Stimulated activated naive CD4-positive, alpha-beta T cell (primary cell): ENCODE data around the gene SYNGAP1.

Experiments
- DNase-seq, 6 experiments: peaks; one replicate each; lab custom pipeline; 2025; lab: John Stamatoyannopoulos, UW

Gene SYNGAP1

DNA sequence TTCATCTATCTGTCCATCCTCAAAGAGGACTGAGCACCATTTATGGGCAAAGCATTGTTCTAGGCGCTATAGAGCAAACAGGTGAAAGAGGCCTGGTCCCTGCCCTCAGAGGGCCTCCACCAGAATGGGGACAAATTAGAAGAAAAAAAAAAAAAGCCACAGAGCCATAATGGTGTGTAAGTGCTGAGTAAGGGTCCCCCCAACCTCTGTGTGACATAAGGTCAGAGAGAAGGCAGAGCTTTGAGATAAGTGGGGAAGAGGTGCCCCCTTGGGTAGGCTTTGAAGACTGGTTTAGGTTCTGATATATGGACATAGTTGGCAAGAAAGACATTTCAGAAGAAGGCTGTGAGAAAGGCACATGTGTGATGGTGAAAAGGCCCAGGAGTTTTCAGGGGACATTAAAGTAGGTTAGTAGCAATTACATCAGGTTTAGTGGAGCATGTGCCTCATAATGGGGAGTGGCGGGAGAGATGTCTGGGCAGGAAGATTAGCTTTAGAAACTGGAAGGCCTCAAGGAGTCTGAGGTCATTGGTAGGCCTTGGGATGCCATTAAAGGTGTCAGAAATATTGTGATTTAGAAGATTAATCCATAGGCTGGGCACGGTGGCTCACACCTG is 19.2 kb downstream of the SYNGAP1 start:
- DNase-seq = no peak

DNA sequence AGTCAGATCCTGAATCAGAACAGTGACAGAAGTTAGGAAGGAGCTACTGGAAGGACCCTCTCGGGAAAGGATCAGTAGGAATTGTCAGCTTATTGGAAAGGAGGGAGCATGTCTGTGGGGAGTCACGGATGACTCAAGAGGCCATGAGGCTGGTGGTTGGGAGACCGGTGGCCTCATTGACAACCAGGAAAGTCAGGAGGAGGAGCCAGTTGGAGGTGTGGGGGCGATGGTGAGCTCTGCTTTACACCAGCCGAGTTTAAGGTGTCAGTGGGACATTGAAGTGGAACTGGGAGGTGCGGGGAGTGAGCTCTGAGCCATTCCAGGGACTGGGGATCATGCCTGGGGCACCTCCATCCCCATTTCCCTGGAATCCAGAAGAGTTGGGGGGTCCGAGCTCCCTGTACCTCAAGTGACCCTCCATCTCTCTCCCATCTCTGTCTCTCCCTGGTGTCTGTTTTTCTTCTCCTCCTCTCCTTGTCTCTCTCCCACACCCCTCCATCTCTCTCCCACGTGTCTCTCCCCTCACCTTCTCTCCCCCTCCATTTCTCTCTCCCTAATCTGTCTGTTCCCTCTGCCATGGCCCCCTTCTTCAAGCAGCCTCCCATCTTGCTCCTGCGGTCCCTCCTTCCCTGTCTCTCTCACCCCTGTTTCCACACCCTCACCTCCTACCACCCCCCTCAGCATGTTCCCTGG is 20.2 kb downstream of the SYNGAP1 start:
- no peak for DNase-seq

DNA sequence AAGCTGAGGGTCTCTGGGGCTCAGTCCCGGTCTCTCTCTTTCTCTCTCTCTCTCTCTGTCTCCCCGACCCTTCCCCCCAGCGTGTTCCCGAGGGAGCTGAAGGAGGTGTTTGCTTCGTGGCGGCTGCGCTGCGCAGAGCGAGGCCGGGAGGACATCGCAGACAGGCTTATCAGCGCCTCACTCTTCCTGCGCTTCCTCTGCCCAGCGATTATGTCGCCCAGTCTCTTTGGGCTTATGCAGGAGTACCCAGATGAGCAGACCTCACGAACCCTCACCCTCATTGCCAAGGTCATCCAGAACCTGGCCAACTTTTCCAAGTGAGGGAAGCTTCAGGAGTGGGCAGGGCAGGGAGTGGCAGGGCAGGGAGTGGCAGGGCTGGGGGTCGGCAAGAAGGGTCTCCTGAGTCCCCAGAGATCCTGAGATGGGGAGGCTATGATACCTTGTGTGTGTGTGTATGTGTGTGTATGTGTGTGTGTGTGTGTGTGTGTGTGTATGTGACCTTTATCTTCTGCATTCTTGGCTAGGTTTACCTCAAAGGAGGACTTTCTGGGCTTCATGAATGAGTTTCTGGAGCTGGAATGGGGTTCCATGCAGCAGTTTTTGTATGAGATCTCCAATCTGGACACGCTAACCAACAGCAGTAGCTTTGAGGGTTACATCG is 20.9 kb downstream of the SYNGAP1 start:
- no peak for DNase-seq

DNA sequence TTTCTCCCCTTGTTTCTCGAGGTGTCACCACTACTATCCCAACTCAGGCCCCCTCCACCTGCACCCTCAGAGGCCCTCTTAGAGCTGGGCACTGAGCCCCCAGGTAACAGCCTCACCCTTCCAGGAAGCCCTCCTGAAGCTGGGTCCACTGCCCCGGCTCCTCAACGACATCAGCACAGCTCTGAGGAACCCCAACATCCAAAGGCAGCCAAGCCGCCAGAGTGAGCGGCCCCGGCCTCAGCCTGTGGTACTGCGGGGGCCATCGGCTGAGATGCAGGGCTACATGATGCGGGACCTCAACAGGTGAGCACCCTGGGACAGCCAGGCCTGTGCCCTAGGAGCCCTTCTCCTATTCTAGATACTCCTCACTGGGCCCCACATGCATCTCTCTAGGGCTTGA is 21.6 kb downstream of the SYNGAP1 start:
- DNase-seq = no peak

DNA sequence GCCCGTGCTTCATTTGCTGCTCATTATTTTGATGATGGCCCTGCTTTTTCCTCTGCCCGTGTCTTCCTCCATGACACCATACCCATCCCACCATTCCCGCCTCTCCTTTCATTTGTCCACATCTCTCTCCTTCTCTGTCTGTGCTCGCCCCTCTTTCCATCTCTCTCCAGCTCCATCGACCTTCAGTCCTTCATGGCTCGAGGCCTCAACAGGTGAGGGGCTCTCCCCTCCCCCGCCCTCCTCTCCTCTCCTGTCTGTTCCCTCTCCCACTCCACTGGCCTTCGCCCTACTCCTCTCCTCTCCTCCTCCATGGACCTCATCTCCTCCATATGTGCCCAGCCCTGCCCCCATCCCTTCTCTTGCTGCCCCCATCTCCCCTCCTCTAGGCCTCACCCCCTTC is 22.4 kb downstream of the SYNGAP1 start:
- no peak for DNase-seq

DNA sequence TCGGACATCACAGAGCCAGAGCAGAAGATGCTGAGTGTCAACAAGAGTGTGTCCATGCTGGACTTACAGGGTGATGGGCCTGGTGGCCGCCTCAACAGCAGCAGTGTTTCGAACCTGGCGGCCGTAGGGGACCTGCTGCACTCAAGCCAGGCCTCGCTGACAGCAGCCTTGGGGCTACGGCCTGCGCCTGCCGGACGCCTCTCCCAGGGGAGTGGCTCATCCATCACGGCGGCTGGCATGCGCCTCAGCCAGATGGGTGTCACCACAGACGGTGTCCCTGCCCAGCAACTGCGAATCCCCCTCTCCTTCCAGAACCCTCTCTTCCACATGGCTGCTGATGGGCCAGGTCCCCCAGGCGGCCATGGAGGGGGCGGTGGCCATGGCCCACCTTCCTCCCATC is 23.2 kb downstream of the SYNGAP1 start:
- no peak for DNase-seq

DNA sequence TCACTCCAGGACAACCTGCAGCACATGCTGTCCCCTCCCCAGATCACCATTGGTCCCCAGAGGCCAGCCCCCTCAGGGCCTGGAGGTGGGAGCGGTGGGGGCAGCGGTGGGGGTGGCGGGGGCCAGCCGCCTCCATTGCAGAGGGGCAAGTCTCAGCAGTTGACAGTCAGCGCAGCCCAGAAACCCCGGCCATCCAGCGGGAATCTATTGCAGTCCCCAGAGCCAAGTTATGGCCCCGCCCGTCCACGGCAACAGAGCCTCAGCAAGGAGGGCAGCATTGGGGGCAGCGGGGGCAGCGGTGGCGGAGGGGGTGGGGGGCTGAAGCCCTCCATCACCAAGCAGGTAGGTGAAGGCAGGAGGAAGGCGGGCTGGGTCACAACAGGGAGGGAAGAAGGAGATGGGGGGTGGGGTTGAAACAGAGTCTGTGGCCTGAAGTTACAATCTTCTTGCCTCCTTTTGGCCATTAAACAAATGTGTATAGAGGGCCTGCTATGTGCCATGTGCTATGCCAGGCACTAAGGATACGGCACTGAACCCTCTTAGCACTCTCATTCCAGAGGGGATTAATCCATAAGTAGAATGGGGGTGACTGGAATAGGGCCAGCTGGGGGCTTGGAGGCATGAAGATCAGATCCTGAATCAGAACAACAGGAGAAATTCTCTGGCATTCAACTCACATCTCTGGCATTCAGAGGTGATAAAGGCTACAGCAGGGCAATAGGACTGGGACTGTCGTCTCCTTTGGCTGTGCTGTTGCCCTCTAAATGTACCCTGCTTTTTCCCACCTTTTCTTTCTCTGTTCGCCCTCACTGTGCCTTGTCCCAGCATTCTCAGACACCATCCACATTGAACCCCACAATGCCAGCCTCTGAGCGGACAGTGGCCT is 24.0 kb downstream of the SYNGAP1 start:
- no peak for DNase-seq

DNA sequence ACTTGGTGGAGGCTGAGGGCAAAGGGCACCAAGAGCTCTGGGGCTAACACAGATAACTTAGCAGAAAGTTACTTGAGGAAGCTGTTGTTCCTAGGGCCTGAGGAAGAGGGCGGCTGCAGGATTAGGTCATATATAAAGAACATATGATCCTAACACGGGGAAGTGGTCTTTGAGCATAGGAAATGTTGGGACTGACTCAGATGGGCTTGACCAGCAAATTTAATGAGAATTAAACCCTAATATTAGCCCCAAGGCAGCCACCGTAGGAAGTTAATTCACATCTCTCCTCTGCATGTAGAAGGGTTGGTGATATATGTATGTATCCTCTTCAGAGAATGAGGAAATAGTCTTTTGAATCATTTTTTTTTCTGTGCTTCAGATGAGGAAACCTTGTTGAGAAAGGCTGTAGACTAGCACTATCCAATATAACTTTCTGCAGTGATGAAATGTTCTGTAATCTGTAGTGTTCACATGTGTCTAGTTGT is 25.3 kb downstream of the SYNGAP1 start:
- no peak for DNase-seq

DNA sequence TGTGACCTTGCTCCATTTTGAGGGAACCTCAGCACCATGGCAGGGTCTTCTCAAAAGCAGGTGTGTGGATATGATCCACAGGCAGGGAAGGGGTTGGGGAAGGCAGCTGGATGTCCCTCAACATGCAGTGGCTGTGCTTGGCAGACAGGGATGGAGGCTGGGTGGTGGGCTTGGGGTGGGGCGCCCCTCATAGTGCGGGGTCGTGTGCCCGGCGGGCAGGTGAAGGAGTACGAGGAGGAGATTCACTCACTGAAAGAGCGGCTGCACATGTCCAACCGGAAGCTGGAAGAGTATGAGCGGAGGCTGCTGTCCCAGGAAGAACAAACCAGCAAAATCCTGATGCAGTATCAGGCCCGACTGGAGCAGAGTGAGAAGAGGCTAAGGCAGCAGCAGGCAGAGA is 26.5 kb downstream of the SYNGAP1 start:
- no peak for DNase-seq

DNA sequence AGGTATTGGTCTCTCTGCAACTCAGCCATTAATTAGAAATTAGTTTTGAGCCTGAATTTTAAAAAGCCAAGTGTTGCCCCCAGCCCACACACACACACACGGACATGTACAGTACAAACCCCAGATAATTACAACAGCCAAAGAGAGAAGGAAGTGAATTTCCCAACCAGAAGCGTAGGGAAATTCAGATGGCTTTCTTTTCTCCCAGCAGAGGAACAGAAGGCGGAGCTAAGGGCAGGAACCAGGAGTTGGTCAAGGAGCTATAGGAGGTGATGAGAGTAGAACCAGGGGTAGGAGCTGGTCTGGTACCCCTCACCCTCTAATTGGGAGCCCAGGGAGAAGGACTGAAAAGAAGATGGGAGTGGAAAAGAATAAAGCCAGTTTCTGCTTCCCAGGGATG is 30.6 kb downstream of the SYNGAP1 start:
- DNase-seq = no peak

DNA sequence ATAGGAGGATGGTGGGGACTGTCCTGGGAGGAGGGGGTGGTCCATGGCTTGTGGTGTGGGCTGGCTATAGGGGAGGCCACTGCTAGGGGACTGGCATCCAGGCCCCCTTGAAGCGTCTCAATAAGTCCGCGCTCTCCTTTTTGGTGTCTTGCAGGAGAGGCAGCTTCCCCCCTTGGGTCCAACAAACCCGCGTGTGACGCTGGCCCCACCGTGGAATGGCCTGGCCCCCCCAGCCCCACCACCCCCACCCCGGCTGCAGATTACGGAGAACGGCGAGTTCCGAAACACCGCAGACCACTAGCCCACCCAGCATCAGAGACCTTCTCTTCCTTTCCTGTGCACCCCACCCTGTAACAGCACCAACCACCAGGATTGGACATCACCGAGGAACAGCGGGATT is 31.7 kb downstream of the SYNGAP1 start:
- DNase-seq = no peak

DNA sequence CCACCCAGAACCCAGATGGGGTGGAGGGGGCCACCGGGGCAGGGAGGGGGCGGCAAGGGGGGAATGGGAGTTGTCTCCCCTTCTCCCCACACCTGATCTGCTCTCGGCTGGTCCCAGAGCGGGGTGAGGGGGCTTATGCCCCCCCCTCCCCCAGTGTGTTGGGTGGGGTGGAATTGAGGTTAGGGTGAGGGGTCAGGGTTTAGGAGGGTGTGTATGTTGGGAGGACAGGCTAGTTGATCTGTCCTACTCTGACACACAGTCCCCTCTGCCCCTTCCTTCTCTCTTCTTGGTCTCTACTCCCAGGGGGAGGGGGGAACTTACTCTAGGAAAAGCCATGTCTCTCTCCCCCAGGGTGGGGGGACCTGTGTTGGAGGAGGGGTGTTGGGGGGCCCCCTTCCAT is 32.6 kb downstream of the SYNGAP1 start:
- no peak for DNase-seq

DNA sequence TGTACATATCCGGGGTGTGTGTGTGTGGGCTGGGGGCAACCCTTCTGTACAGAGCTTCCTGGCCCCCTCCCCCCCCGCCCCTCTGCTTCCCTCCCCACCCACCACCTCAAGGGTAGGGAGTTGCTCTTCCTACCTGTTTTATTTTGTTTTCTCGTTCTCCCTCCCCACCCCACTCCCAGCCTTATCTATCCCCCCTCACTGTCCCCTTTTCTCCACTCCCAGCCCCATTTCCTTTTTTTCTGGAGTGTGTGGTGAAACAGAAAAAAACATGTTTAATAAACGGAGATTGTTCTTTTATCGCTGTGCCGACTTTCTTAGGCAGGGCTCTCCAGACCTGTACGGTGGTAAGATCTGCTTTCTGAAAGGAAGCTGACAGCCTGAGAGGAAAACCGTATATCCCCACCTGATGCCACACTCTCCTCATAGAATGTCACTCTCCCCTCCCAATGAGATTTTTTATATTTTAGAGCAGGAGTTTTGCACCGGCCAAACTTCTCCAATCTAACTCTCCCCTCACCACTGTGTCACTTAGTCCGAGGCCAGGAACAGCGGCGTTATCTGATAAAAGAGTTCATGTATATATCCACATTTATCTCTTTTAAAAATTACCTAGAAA is 33.6 kb downstream of the SYNGAP1 start:
- DNase-seq = peak in 2 of 6 experiments; percentile 8 to 34

DNA sequence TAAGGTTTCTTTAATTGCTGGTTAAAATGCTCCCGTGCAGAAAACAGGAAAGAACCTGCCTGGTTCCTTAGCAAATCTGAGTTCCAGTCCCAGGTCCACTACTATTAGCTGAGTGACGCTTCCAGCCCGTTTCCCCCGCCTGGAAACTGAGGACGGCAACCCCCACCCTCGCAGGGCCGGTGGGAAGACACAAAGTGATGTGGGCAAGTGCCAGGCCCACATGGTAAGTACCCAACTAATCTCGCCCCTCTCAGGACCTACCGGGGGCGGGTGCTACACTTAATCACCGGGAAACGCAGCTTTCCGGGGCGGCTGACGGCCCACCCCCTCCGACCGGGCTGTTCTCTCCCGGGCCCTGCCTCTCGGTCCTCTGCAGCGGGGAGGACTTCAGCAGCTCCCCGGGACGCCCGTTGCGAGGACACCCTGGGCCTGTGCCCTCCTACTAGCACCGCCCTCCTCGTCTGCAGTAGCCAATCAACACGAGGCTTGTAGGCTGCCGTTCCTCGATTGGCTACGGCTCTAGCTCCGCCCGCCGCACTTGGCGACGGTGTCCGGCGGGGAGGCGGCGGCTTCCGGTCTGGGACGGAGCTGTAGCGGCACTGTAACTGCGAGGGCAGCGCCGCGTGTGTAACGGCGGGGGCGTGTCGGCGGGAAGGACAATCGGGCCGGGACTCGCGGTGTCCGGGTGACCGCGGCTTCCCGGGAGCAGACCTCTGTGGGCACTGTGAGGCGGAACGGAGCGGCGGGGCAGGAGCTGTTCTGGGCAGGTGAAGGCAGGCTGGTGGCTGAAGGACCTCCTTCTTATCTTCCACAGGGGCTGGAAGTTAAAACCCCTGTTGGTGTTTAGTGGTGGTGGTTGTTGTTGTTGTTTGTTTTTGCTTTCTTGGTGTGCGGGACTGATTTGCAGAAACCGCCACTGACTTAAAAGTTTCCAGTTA is 34.4 kb downstream of the SYNGAP1 start, which contains the start of gene ZBTB9:
TSS of gene ZBTB9 (plus strand) at position 568 of the 938 bp plus-strand sequence. CDS start 525 bp downstream, outside the sequence.
- peak; percentile 85 to 94 (median 90) for DNase-seq

DNA sequence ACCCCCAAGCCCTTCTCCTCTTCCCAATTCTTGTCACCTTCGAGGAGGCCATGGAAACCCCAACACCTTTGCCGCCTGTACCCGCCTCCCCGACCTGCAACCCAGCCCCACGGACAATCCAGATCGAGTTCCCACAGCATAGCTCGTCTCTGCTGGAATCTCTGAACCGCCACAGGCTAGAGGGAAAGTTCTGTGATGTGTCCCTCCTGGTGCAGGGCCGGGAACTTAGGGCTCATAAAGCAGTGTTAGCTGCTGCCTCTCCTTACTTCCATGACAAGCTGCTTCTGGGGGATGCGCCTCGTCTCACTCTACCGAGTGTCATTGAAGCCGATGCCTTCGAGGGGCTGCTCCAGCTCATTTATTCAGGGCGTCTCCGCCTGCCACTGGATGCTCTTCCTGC is 35.2 kb downstream of the SYNGAP1 start:
- peak in 1 of 6 experiments; percentile 16 for DNase-seq

DNA sequence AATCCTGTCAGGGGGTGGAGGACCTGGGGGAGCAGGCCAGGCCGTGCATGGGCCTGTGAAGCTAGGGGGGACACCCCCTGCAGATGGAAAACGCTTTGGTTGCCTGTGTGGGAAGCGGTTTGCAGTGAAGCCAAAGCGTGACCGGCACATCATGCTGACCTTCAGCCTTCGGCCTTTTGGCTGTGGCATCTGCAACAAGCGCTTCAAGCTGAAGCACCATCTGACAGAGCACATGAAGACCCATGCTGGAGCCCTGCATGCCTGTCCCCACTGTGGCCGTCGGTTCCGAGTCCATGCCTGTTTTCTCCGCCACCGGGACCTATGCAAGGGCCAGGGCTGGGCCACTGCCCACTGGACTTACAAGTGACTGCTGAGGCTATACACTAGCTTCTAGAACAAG is 36.3 kb downstream of the SYNGAP1 start:
- DNase-seq = no peak

DNA sequence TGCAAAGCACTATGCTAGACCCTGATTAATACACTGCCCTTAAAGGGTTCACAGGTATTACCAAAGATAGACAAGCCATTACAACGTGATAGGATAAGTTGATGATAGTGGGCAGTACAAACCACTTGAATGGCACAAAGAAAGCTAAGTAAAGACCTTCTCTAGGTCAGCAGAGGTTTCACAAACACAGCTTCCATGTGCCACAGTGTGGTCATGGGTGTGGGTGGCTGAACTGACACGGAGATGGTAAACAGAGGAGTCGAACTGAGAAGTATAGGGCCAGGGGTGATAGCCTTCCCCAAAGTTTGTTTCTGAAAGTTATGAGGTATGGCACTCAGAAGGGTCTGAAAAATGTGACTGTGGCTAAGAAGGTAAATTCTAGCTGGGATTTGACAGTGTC is 38.8 kb downstream of the SYNGAP1 start:
- no peak for DNase-seq

DNA sequence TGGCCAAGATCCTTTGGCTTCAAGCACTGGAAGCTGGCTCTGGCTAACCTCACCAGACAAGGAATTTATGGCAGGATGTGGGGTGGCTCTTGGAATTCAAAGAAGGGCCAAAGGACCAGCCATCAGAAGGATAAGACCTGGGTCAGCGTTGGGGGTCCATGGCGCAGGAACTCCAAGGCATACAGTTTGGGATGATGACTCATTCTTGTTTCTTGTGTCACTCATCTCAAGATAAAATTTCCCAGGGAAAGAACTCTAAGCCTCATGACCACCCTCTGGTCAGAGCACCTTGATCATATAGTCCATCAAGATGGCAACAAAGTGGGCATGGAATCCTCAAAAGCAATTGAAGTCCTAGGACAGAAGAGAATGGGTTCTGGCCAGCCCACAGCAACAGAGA is 39.4 kb downstream of the SYNGAP1 start:
- no peak for DNase-seq

DNA sequence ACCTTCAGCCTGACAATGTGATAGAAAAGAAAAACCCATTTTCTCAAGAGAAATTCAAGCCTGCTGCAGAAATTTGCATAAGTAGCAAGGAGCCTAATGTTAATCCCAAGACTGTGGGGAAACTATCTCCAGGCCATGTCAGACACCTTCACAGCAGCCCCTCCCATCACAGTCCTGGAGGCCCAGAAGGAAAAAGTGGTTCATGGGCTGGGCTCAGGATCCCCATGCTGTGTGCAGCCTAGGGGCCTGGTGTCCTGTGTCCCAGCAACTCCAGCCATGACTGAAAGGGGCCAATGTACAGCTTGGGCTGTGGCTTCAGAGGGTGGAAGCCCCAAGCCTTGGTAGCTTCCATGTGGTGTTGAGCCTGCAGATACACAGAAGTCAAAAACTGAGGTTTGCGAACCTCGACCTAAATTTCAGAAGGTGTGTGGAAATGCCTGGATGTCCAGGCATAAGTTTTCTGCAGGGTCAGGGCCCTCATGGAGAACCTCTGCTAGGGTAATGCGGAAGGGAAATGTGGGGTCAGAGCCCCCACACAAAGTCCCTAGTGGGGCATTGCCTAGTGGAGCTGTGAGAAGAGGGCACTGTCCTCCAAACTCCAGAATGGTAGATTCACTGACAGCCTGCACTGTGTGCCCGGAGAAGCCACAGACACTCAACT is 46.3 kb downstream of the SYNGAP1 start:
- no peak for DNase-seq

DNA sequence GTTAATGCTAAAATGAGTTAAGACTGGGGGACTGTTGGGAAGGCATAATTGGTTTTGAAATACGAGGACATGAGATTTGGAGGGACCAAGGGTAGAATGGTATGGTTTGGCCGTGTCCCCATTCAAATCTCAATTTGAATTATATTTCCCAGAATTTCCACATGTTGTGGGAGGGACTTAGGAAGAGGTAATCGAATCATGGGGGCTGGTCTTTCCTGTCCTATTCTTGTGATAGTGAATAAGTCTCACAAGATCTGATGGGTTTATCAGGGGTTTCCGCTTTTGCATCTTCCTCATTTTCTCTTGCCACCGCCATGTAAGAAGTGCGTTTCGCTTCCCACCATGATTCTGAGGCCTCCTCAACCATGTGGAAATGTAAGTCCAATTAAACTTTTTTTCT is 47.2 kb downstream of the SYNGAP1 start:
- no peak for DNase-seq
